ENCODE results near the gene COL4A6.

The COL4A6 gene

DNA sequence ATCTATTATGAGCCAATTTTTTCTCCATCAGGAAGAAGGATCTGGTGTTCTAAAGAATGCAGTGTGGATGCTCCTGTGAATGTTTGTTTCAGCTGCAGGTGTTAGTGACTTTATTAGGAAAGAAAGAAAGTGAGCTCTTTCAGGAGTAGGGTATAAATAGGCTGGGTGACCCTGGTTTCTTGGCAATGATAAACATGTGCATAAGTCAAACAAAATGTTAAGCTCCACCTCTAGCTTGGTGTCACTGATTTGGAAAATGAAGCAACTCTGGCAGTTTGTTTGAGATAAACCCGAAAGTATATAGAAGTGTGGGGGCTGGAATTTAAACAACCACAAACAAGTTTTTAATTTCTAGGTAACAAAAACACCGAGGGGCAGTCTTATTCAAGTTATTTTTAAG, 152.3 kb downstream of the COL4A6 start:
- TF ChIP-seq CEBPB (IDR thresholded peaks at IDR 0.05), result no peak
- TF ChIP-seq, protein P1, sequence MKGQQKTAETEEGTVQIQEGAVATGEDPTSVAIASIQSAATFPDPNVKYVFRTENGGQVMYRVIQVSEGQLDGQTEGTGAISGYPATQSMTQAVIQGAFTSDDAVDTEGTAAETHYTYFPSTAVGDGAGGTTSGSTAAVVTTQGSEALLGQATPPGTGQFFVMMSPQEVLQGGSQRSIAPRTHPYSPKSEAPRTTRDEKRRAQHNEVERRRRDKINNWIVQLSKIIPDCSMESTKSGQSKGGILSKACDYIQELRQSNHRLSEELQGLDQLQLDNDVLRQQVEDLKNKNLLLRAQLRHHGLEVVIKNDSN (IDR thresholded peaks at IDR 0.05), result no peak
- TF ChIP-seq YY1 (IDR thresholded peaks at IDR 0.05; ENCODE audit: low read depth), result no peak
- no peak for TF ChIP-seq EGR1 (IDR thresholded peaks at IDR 0.05)
- TF ChIP-seq TEAD4 (IDR thresholded peaks at IDR 0.05), result no peak
- TF ChIP-seq TAF1 (IDR thresholded peaks at IDR 0.05; ENCODE audit: low read depth), result no peak
- TF ChIP-seq RAD21 (IDR thresholded peaks at IDR 0.05; ENCODE audit: low read depth), result no peak
- TF ChIP-seq TCF12 (IDR thresholded peaks at IDR 0.05; ENCODE audit: low read depth), result no peak
- no peak for TF ChIP-seq CREB1 (IDR thresholded peaks at IDR 0.05; ENCODE audit: low read depth)
- no peak for TF ChIP-seq ZBTB7A (IDR thresholded peaks at IDR 0.05; ENCODE audit: low read depth)
- TF ChIP-seq EP300 (IDR thresholded peaks at IDR 0.05; ENCODE audit: borderline replicate concordance), result no peak
- TF ChIP-seq NFIC (IDR thresholded peaks at IDR 0.05), result no peak
- TF ChIP-seq, protein P2, sequence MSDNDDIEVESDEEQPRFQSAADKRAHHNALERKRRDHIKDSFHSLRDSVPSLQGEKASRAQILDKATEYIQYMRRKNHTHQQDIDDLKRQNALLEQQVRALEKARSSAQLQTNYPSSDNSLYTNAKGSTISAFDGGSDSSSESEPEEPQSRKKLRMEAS (IDR thresholded peaks at IDR 0.05), result no peak
- TF ChIP-seq, protein P3, sequence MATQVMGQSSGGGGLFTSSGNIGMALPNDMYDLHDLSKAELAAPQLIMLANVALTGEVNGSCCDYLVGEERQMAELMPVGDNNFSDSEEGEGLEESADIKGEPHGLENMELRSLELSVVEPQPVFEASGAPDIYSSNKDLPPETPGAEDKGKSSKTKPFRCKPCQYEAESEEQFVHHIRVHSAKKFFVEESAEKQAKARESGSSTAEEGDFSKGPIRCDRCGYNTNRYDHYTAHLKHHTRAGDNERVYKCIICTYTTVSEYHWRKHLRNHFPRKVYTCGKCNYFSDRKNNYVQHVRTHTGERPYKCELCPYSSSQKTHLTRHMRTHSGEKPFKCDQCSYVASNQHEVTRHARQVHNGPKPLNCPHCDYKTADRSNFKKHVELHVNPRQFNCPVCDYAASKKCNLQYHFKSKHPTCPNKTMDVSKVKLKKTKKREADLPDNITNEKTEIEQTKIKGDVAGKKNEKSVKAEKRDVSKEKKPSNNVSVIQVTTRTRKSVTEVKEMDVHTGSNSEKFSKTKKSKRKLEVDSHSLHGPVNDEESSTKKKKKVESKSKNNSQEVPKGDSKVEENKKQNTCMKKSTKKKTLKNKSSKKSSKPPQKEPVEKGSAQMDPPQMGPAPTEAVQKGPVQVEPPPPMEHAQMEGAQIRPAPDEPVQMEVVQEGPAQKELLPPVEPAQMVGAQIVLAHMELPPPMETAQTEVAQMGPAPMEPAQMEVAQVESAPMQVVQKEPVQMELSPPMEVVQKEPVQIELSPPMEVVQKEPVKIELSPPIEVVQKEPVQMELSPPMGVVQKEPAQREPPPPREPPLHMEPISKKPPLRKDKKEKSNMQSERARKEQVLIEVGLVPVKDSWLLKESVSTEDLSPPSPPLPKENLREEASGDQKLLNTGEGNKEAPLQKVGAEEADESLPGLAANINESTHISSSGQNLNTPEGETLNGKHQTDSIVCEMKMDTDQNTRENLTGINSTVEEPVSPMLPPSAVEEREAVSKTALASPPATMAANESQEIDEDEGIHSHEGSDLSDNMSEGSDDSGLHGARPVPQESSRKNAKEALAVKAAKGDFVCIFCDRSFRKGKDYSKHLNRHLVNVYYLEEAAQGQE (IDR thresholded peaks at IDR 0.05; ENCODE audit: low read depth), result no peak
- no peak for TF ChIP-seq FOXM1 (IDR thresholded peaks at IDR 0.05; ENCODE audit: borderline replicate concordance, low read depth)

DNA sequence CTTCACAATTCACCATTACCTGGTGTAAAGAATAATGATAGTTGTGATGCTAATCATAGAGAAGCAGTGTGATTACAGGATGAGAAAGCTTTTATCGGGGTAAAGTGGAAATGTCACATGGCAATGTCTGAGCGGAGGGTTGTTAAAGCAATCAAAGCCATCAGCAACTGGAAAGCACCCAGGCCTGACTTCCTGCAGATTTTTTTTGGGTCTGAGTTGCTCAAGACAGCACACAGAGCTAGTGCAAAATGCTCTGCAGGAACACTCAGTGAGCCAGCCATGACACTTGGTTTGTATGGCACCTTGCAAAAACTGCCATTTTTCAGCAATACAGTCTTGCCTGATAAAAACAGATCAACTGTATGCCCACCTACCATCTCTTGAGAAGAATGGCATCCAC, 152.9 kb downstream of the COL4A6 start:
- TF ChIP-seq RAD21 (IDR thresholded peaks at IDR 0.05; ENCODE audit: low read depth) (no peak), FOXM1 (IDR thresholded peaks at IDR 0.05; ENCODE audit: borderline replicate concordance, low read depth) (no peak), TEAD4 (IDR thresholded peaks at IDR 0.05) (no peak), EGR1 (IDR thresholded peaks at IDR 0.05) (no peak), ZBTB7A (IDR thresholded peaks at IDR 0.05; ENCODE audit: low read depth) (no peak)
- TF ChIP-seq, protein P3 (IDR thresholded peaks at IDR 0.05; ENCODE audit: low read depth), result no peak

DNA sequence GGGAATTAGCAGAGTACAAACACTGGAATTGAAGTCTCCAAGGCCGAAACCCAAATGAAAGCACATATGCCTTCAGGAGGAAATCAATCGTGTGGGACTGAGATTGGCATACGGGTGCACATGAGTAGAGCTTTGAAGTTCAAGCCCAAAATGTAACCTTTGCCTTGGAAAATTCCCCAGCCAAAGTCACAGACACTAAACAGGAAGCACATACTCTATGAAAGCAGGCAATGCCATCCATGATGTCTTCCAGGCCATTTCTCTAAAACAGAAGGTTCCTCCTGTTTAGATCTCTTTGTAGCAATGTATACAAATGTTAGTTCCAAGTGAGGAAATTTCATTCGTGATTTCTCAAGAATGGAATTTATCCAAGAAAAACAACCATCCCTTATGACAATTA, 162.5 kb downstream of the COL4A6 start:
- TF ChIP-seq YY1 (IDR thresholded peaks at IDR 0.05; ENCODE audit: low read depth) (no peak), EGR1 (IDR thresholded peaks at IDR 0.05) (no peak), TEAD4 (IDR thresholded peaks at IDR 0.05) (no peak), TCF12 (IDR thresholded peaks at IDR 0.05; ENCODE audit: low read depth) (no peak)
- TF ChIP-seq, protein P1 (IDR thresholded peaks at IDR 0.05), result no peak
- TF ChIP-seq, protein P3 (IDR thresholded peaks at IDR 0.05; ENCODE audit: low read depth), result no peak

DNA sequence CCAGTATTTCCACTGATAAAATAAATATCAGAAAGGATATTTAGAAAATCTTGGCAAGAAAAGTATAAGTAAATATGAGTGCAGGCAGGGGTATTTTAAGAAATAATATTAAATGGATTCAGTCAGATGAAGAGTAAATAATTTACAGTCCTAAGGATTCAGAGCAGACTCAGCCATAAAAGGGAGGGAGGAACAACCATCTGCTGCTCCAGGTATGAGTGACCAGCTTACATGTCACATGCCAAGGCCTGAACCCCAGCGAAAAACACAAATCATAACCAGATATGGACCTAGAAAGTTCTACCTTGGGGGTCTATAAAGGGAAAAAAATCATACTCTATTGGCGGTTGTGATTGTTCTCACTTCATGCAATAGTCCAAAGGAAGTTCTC, 166.8 kb downstream of the COL4A6 start:
- no peak for TF ChIP-seq CREB1 (IDR thresholded peaks at IDR 0.05; ENCODE audit: low read depth)
- no peak for TF ChIP-seq EGR1 (IDR thresholded peaks at IDR 0.05)

DNA sequence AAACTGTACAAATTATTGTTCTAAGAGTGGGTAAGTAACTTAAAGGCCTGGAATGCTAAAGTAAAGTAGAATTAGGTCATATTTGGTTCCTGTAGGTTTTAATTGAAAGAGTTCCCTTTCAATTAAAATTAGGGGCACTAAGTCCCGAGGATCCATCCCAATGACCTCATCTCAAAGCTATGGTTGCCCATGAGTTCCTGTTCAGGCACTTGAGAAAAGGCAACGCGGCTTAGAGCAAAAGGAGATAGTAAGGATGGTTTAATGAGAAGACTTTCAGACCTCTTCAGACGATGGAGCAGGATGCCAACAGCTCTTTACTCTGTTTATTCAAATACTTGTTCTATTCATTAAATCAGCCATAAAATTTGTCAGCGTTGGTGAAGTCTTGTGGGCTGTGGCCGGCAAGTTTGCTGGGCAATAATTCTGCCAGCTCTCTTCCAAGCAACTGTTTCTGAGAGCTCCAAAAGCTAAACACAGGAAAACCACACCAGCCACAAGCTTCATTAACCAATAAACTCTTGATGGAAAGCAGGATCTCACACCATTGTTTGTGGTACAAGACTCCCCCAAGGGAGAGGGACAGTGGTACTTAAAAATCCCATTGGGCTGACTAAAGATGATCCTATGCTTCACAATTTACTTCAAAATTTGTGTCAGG, 167.4 kb downstream of the COL4A6 start:
- TF ChIP-seq EP300 (IDR thresholded peaks at IDR 0.05; ENCODE audit: borderline replicate concordance) (no peak), EGR1 (IDR thresholded peaks at IDR 0.05) (no peak), YY1 (IDR thresholded peaks at IDR 0.05; ENCODE audit: low read depth) (no peak), ZBTB7A (IDR thresholded peaks at IDR 0.05; ENCODE audit: low read depth) (no peak), TEAD4 (IDR thresholded peaks at IDR 0.05) (no peak), CREB1 (IDR thresholded peaks at IDR 0.05; ENCODE audit: low read depth) (no peak), TCF12 (IDR thresholded peaks at IDR 0.05; ENCODE audit: low read depth) (no peak), FOXM1 (IDR thresholded peaks at IDR 0.05; ENCODE audit: borderline replicate concordance, low read depth) (no peak), TAF1 (IDR thresholded peaks at IDR 0.05; ENCODE audit: low read depth) (no peak)

All from Ishikawa (cell line).